BJ (cell line): ENCODE data around the gene CSF2RB. TPM values are rescaled to one million over a fixed set of nuclear protein-coding genes. Genes with fewer than 3 reads are reported as not detected.

Source experiments
- CTCF ChIA-PET: fragments of 350-600 bp; formaldehyde crosslinking; extraction: SDS; loops from one replicate; lab custom pipeline; 2021; ENCODE audit warnings: antibody characterized with exemption, inconsistent platforms; lab: Yijun Ruan, JAX
- POLR2A ChIA-PET: fragments of 300-600 bp; sonication (Branson Sonifier 250); formaldehyde crosslinking; extraction: SDS; loops from one replicate; lab custom pipeline; 2021; ENCODE audit warnings: antibody characterized with exemption; lab: Charles Lee
- DNase-seq: peaks from one replicate; pipeline ENCODE4 v3.0.0-alpha.2; 2011; ENCODE audit warnings: low read depth
- H3K27me3 ChIP-seq: 2 replicates; pipeline ENCODE4 v1.6.0; 2011; ENCODE audit warnings: low read length; ENCODE audit not compliant: control insufficient read depth, insufficient read depth
- H3K36me3 ChIP-seq: 2 replicates; pipeline ENCODE4 v1.5.1; 2011; ENCODE audit warnings: low read length; ENCODE audit not compliant: control insufficient read depth, insufficient read depth
- H3K4me3 ChIP-seq: 2 replicates; pipeline ENCODE4 v1.5.1; 2011; ENCODE audit warnings: low read depth, mild to moderate bottlenecking, control low read depth, low read length
- polyA plus RNA-seq: library from polyadenylated mRNA; depleted of rRNA; stranded (reverse); fragments of >200 nt; gene quantifications from 2 replicates; pipeline ENCODE4 v1.2.3, GENCODE V29; 2011
- TF ChIP-seq, protein P1 (sequence below): IDR thresholded peaks from 2 replicates; pipeline ENCODE4 v1.5.1; 2011; ENCODE audit warnings: low read depth, mild to moderate bottlenecking, control low read depth, inconsistent platforms, low read length, moderate library complexity; ENCODE audit not compliant: insufficient read depth

Gene CSF2RB
- polyA plus RNA-seq, 1 experiment = 0.02 TPM

DNA sequence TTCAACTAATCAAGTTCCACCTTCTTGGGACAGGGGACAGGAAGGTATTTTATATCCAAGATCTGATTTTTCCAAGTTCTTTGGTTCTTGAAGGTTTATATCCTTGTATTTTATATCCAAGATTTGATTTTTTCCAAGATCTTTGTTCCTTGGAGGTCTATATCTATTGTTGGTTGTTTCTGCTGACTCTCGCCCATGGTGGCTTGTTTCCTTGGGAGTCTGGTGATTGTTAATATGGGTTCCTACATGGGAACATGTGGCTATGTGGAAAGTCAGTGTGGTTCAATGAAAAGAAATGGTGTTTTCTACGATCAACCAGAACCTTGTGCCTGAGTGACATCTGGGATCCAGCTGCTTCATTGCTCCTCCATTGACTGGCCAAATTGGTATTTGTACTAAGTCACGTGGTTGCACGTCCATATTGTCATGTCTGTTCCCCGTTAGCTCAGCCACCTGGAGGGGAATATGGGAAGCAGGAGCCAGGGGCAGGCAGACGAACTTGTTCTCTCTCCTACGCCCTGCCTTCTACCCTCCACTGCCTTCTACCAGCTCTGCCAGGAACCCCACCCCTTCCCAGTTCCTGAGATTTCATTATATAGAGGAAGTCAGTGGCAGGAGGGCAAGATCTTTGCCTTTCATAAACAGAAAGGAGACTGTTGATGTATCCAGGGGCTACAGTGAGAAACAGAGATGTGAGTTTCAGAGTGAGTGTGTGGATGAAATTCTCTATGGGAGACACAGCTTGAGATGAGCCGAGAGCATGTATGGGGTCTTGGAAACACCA is 11.1 kb upstream of the CSF2RB start:
- H3K4me3 ChIP-seq = no peak overlapping the region
- CTCF ChIA-PET = interaction anchor here (1.2 kb wide), 1 partner anchor 46 kb away, joined by 3 read pairs; no protein-coding TSS in a partner anchor
- peaks cover 8% of the 10 kb centered on the region for H3K27me3 ChIP-seq
- no peaks in the 10 kb centered on the region for H3K36me3 ChIP-seq
- TF ChIP-seq, protein P1, sequence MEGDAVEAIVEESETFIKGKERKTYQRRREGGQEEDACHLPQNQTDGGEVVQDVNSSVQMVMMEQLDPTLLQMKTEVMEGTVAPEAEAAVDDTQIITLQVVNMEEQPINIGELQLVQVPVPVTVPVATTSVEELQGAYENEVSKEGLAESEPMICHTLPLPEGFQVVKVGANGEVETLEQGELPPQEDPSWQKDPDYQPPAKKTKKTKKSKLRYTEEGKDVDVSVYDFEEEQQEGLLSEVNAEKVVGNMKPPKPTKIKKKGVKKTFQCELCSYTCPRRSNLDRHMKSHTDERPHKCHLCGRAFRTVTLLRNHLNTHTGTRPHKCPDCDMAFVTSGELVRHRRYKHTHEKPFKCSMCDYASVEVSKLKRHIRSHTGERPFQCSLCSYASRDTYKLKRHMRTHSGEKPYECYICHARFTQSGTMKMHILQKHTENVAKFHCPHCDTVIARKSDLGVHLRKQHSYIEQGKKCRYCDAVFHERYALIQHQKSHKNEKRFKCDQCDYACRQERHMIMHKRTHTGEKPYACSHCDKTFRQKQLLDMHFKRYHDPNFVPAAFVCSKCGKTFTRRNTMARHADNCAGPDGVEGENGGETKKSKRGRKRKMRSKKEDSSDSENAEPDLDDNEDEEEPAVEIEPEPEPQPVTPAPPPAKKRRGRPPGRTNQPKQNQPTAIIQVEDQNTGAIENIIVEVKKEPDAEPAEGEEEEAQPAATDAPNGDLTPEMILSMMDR = no peak
- DNase-seq = no peak
- POLR2A ChIA-PET = no interaction called here

DNA sequence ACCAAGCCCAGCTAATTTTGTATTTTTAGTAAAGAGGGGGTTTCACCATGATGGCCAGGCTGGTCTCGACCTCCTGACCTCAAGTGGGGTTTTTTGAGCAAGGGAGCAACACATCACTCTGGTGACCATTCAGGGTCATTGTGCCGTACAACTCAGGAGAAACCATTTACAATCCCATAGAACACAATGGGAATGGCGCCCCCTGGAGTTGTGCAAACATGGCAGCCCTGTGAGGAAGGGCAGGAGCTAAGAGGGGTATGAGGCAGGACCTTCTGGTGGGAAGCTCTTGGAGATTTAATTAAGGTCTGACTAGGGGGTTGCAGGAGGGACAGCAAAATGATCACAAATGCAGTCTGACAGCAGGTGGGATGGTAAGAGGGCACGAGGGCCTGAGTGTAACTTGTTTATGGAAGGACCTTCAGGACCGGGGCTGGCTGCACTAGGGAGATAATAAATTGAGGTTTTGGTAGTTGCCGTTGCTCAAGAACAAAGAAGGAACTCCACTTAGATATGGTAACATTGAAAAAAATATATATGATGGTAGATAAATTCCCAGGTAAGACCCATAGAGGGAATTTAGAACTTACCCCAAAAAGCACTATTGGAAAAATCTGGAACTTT is 9.1 kb upstream of the CSF2RB start:
- Histone ChIP-seq H3K4me3 (no peak overlapping the region), H3K27me3 (peaks cover 8% of the 10 kb centered on the region), H3K36me3 (no peaks in the 10 kb centered on the region)
- TF ChIP-seq, protein P1 = 0 out of 2 replicates have a peak, but pooled peaks have one; percentile 2
- POLR2A ChIA-PET = no interaction called here
- CTCF ChIA-PET = interaction anchor here (0.6 to 1.7 kb wide), 4 partner anchors 10 to 68 kb away, joined by 3 read pairs; no protein-coding TSS in a partner anchor
- no peak for DNase-seq

DNA sequence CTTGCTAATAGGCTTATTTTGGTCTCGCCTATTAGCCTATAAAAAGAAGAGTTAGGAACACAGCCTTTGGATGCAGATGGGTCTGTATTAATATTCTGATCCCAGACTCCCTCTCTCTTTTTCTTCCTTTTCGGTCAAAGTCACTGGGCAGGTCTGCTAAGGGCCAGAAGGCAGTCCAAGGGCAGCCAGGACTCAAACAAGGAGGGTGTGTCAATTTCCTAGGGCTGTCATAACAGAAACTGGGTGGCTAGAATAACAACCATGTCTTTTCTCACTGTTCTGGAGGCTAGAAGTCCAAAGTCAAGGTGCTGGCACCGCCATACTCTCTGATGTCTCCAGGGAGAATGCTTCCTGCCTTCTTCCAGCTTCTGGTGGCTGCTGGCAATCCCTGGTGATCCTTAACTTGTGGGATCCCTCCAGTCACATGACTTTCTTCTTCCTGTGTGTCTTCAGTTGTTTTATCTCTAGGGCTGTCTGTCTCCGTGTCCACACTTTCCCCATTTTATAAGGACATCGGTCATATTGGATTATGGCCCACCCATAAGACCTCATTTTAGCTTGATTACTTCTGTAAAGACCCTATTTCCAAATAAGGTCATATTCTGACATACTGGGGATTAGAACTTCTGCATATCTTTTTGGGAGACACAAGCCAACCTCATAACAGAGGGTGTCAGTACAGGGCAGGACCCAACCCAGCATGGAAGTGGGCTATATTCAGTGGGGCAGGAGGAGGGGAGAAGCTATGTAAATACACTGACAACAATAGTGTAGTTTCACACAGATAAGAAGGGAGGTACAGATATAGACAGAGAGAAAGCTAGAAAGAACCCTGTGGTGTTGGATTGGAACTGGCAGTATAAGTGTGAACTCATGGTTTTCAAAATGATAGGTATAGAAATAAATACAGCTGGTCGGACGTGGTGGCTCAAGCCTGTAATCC is 5.9 kb upstream of the CSF2RB start:
- peaks cover 6% of the 10 kb centered on the region for H3K27me3 ChIP-seq
- TF ChIP-seq, protein P1 = no peak
- no peaks in the 10 kb centered on the region for H3K36me3 ChIP-seq
- ChIA-PET POLR2A (no interaction called here), CTCF (no interaction called here)
- no peak for DNase-seq
- no peak overlapping the region for H3K4me3 ChIP-seq

DNA sequence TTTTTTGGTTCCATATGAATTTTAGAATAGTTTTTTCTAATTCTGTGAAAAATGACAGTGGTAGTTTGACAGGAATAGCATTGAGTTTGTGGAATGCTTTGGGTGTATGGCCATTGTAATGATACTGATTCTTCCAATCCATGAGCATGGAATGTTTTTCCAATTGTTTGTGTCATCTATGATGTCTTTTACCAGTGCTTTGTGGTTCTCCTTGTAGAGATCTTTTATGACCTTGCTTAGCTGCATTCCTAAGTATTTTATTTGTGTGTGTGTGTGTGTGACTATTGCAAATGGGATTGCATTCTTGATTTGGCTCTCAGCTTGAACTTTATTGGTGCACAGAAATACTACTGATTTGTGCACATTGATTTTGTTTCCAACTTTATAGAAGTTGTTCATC is 3.0 kb upstream of the CSF2RB start:
- ChIA-PET POLR2A (no interaction called here), CTCF (no interaction called here)
- DNase-seq = no peak
- Histone ChIP-seq H3K27me3 (peaks cover 2% of the 10 kb centered on the region), H3K4me3 (no peak overlapping the region), H3K36me3 (no peaks in the 10 kb centered on the region)
- TF ChIP-seq, protein P1 = no peak
